GM21619 (cell line): Measurements from ENCODE around the gene UBTD2.

ENCODE experiments used
- ATAC-seq: cut with Tn5 transposase; IDR thresholded peaks from one replicate; pipeline ENCODE4 v1.9.1; 2021; ENCODE audit not compliant: unreplicated experiment

The UBTD2 gene

GRCh38 chr5:172173564-172174153, 109.9 kb downstream of the UBTD2 start:
- ATAC-seq: no peak

GRCh38 chr5:172172912-172173563, 110.5 kb downstream of the UBTD2 start:
- no peak for ATAC-seq

DNA sequence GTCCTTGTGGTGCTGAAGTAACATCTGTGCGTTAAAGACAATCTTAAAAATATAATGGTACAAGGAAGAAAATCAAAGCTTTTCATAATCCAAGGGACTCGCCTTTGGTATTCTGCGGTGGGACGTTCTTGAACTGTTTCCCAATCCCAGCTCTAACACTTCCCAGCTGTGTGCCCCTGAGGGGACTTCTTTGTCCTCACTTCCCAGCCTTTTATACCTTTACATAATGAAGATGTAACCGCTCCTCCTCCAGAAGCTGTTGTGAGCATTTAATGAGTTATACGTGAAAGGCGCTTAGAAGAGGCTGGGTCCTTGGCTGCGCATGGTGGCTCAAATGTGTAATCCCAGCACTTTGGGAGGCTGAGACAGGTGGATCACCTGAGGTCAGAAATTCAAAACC, 112.4 kb downstream of the UBTD2 start:
- no peak for ATAC-seq

- no peak for ATAC-seq
Measured at GRCh38 chr5:172170251-172170701, 113.3 kb downstream of the UBTD2 start.

- ATAC-seq: no peak
Measured at GRCh38 chr5:172169216-172169615, 114.3 kb downstream of the UBTD2 start.

- no peak for ATAC-seq
Measured at GRCh38 chr5:172168311-172168710, 115.3 kb downstream of the UBTD2 start.

DNA sequence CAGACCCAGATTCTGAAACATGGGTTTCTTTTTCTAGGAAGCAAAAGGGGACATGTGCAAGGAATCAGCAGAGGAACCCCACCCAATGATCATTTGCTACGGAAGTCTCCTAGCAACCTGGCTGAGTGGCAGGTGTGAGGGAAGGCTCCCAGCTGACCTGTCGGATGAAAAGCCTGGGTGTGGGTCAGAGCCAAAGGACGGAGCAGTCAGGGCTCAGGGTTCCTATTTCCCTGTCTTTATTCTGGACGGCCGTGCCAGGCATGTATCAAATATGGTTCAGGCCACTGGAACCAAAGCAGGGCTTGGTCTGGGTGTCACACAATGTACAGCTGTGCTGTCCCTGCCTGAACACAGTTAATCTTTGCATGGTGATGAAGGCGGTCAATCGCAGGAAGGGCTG, 115.7 kb downstream of the UBTD2 start:
- no peak for ATAC-seq

DNA sequence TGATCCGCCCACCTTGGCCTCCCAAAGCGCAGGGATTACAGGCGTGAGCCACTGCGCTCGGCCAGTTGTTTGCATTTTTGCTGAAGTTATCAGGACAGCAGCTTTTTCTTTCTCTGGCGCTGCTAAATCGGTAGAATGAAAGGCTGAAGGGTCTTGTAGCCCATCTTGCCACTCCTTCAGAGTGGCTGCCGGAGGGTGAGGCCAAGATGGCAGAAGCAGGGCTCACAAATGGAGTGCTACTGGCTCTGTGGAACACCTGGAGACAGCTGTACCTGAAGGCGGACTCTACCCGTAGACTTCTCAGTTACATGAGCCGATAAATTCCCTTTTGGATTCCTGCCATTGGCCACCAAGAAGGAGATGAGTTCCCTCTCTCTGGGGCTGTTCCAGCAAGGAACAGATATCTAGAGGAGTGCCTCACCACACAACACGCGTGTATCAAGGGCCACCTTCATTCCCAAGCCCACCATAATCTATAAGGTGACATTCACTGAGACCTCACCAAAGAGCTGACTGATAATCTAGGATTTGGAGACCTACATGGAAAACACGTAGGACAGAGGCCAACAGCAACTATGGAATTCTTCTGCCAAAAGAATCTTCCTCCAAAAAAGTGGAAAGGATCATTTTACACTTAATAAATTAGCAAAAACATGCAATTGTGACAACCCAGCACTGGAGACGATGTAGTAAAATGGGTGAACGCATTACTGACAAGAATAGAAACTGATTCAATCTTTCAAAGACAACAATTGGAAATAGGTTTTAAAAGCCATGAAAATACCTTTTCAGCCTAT, 117.3 kb downstream of the UBTD2 start:
- ATAC-seq: no peak

GRCh38 chr5:172165465-172165864, 118.1 kb downstream of the UBTD2 start:
- ATAC-seq: peak; percentile 56

DNA sequence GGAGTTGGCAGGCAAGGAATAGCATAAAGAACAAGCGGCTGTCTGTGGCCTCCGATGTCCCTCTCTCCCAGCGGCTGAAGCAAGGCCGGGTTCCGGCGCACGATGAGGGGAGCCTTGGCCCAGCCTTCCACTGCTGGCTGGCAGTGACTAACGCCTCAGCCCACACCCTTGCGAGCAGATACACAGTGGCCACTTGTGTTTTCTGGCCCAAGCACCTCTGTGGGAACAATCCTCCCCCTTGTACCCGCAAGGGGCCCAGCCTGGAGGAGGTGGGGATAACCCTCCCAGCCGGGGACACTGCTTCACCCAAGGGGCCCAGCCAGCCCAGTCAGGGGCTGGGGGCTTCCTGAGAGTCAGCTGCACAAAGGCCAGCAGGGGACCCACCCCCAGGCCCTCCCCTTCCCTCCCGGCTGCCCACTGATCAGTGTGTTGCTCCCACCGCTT, 118.8 kb downstream of the UBTD2 start:
- ATAC-seq: no peak

GRCh38 chr5:172163346-172163745, 120.2 kb downstream of the UBTD2 start:
- ATAC-seq: no peak

DNA sequence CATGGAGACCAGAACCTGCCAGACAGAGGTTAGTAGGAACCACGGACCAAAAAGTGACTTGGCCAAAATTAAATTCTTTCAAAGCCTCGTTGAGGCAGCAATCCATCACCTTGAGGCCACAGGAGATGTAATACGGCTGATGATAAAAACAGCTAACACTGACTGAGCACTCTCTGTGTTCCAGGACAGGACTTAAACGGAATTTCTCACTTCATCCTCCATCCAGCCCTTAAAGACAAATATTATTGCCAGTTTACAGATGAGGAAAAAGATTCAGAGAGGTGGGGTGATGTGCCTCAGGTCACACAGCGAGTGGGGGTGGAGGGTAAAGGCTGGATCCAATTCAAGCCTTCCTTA, 120.6 kb downstream of the UBTD2 start:
- no peak for ATAC-seq

DNA sequence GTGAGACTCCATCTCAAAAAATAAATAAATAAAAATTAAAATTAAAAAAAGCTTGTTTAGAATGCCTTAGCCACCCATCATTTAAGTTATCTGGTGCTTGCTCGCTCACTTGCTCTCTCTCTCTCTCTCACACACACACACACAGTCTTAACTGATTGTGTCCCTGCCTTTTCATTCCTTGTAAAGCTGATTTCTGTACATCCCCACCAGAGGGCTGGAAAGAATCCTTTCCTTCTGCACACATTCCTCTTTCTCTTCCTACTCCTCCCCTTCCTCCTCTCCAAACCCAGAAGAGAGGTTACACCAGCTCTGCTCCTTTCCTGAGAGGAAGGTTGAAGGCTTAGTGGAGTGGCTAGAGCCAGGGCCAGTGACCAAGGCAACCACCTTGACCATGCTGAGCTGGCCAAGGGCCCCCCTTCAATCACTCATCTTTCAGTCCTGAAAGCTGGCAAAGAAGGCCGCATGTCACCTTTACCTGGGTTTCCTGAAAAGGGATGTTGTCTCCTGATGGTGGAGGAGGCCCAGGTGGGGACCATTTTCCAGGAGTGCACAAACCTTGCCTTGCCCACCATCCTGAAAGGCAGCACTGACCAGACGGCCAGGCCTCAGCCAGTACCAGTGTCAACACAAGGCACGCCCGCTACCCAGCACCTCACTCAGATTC, 121.1 kb downstream of the UBTD2 start:
- no peak for ATAC-seq

GRCh38 chr5:172160506-172160905, 123.1 kb downstream of the UBTD2 start:
- no peak for ATAC-seq
